T-helper 17 cell (primary cell): ENCODE data around the gene MAGEB3. TPM values are rescaled to one million over a fixed set of nuclear protein-coding genes. Genes with fewer than 3 reads are reported as not detected.

ENCODE experiments used
- ATAC-seq: fragments of 150-1000 bp; cut with Tn5 transposase; 2 replicates; pipeline ENCODE4 v1.10.0; 2021; ENCODE audit warnings: mild to moderate bottlenecking, moderate library complexity
- DNase-seq, 3 donors: peaks; one replicate each; pipeline versions ENCODE4 v3.0.0 to v3.0.0-alpha.2; 2020 to 2021
- H3K9me3 ChIP-seq: one replicate; pipeline ENCODE4 v1.7.0; 2013; ENCODE audit warnings: low read length, mild to moderate bottlenecking; ENCODE audit not compliant: control insufficient read depth, poor library complexity, severe bottlenecking
- H3K27ac Mint-ChIP-seq: one replicate; pipeline ENCODE4 v1.8.0; 2022; ENCODE audit warnings: mild to moderate bottlenecking, moderate library complexity, mixed read lengths
- H3K27me3 Mint-ChIP-seq: one replicate; pipeline ENCODE4 v1.8.0; 2022; ENCODE audit warnings: mixed read lengths
- H3K36me3 Mint-ChIP-seq: one replicate; pipeline ENCODE4 v1.8.0; 2022; ENCODE audit warnings: low read depth, mixed read lengths
- H3K4me1 Mint-ChIP-seq: one replicate; pipeline ENCODE4 v1.8.0; 2022; ENCODE audit warnings: mild to moderate bottlenecking, mixed read lengths
- H3K4me3 Mint-ChIP-seq: one replicate; pipeline ENCODE4 v1.8.0; 2022; ENCODE audit warnings: mild to moderate bottlenecking, moderate library complexity, mixed read lengths
- total RNA-seq, 4 donors: library from RNA in 2 of 4; stranded (reverse) in 2 of 4; gene quantifications; one replicate each; pipeline ENCODE4 v1.2.3 and lab custom pipeline; 2022 to 2026

The MAGEB3 gene
- total RNA-seq, 2 donors from 2014 or later: not detected

DNA sequence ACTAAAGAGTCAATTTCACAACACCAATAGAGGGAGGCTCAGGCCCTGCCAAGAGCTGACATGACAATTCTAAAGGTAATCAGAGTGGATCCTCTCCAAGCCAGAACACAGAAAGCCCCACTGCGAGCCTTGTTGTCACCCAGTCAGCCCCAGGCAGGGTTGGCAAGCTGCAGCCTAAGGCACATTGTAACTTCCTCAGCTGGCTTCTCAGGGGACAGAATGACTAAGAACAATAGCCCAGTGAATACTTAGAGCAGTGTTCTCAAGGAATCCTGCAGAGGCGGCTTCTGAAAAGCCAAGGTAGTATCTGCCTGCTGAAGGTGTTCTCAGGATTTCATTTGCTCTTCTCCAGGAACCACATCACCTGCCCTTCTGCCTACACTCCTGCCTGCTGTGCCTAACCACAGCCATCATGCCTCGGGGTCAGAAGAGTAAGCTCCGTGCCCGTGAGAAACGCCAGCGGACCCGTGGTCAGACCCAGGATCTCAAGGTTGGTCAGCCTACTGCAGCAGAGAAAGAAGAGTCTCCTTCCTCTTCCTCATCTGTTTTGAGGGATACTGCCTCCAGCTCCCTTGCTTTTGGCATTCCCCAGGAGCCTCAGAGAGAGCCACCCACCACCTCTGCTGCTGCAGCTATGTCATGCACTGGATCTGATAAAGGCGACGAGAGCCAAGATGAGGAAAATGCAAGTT, 11.4 kb downstream of the MAGEB3 start, which contains the start of gene MAGEB4:
Gene MAGEB4, plus strand, starts transcription at position 277 of the 692 bp plus-strand sequence. Its CDS starts 136 bp downstream, at position 413.
- H3K27me3 Mint-ChIP-seq: no peaks in the 10 kb centered on the region
- no peaks in the 10 kb centered on the region for H3K36me3 Mint-ChIP-seq
- no peaks in the 10 kb centered on the region for H3K9me3 ChIP-seq
- H3K4me3 Mint-ChIP-seq: no peak within 1 kb of the TSS
- no peak for DNase-seq
- H3K27ac Mint-ChIP-seq: no peak within 1 kb of the TSS
- no peaks in the 10 kb centered on the region for H3K4me1 Mint-ChIP-seq
- no peak for ATAC-seq

DNA sequence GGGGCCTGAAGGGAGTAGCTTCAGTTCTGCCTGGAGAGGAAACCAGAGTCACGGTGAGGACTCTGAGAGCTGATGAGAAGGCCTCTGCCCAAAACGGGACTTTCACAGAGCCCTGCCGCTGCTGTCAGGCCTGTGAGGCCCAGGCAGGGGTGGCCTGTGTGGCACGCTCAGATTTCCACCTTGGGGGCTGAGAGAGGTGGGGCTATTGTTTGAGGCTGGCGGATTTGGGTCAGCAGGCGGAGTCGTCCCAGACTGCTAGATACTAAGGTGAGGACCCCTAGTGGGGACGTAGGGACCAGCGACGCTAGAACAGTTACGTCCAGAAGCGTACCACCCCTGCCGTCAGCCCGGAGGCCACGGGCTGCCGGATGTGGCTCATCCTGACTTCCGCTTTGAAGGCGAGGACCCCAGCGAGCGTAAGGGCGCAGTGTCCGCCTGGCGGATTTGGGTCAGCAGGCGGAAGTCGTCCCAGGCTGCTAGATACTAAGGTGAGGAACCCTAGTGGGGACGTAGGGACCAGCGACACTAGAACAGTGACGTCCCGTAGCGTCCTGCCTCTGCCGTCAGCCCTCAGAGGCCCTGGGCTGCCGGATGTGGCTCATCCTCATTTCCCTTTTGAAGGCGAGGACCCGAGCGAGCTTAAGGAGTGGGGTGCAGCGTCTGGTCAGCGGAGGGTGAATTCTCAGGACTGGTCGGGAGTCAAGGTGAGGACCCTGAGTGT, 16.5 kb downstream of the MAGEB3 start, which contains the start of gene MAGEB1:
Gene MAGEB1, plus strand, starts transcription at position 378 of the 721 bp plus-strand sequence. CDS start 3,348 bp downstream, outside the sequence.
- ATAC-seq (no peak), DNase-seq (no peak)
- H3K9me3 ChIP-seq: no peaks in the 10 kb centered on the region
- no peaks in the 10 kb centered on the region for H3K4me1 Mint-ChIP-seq
- no peak within 1 kb of the TSS for H3K27ac Mint-ChIP-seq
- H3K27me3 Mint-ChIP-seq: no peaks in the 10 kb centered on the region
- no peak within 1 kb of the TSS for H3K4me3 Mint-ChIP-seq
- no peaks in the 10 kb centered on the region for H3K36me3 Mint-ChIP-seq

DNA sequence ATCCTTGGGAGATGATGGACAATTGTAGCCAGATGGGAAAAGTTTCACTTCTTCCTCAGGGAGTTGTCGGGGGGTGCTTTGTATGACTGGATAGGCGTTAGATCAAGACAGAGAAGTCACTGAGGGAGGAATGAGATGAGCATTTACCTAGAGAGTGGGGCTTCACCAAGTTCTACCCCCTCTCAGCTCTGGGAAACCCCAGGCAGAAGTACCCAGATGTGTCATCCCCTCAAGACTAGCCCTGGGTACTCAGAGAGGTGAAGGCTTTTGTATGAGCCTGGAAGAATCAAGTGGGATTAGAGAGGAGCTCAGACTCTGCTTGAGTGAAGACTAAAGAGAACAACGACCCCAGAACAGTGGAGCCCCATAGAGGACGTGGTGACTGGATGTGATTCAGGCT, 18.4 kb downstream of the MAGEB3 start:
- Mint-ChIP-seq H3K4me1 (no peaks in the 10 kb centered on the region), H3K27ac (no peak overlapping the region), H3K27me3 (no peaks in the 10 kb centered on the region), H3K36me3 (no peaks in the 10 kb centered on the region), H3K4me3 (no peak overlapping the region)
- no peaks in the 10 kb centered on the region for H3K9me3 ChIP-seq
- no peak for ATAC-seq
- no peak for DNase-seq

DNA sequence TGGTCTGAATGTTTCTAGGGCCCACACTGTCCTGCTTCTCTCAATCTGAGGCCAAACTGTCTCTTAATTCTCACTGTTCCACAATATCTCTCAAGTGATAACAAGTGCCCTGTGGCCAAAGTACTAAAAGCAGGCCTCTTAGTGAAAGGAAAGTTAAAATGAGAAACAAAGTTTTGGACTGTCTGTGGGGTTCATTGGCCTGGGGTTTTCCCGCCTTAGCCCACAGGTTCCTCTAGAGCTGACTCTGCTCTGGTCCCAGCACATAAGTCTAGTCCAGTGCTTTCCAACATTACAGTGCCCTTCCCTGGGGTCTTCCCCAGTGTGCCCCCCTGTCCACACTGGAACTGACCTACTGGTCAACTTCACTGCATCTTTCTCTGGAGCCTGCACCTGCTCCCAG, 22.8 kb downstream of the MAGEB3 start:
- Mint-ChIP-seq H3K4me3 (no peak overlapping the region), H3K4me1 (no peaks in the 10 kb centered on the region), H3K27me3 (no peaks in the 10 kb centered on the region), H3K27ac (no peak overlapping the region), H3K36me3 (no peaks in the 10 kb centered on the region)
- no peak for DNase-seq
- H3K9me3 ChIP-seq: no peaks in the 10 kb centered on the region
- ATAC-seq: no peak

DNA sequence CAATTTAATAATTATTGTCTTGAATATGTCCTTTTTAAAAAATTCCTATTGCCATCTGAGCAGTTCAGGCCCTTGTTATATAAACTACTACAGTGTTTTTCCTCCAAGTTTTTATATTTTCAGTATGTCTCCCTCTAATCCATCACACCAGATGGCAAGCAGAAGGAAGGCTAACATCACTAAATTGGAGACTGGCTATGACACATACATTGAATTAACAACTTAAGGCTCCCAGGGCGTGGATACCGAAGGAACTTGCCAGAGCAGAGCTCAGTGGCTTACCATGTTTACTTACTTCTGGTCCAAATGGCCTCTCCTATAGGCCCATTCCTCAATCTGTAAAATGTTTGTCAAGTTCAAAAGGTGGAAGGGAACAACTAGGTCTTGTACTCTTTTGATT, 29.5 kb downstream of the MAGEB3 start:
- Mint-ChIP-seq H3K4me3 (no peak overlapping the region), H3K4me1 (no peaks in the 10 kb centered on the region), H3K27ac (no peak overlapping the region), H3K27me3 (no peaks in the 10 kb centered on the region), H3K36me3 (no peaks in the 10 kb centered on the region)
- no peaks in the 10 kb centered on the region for H3K9me3 ChIP-seq
- DNase-seq (no peak), ATAC-seq (no peak)

DNA sequence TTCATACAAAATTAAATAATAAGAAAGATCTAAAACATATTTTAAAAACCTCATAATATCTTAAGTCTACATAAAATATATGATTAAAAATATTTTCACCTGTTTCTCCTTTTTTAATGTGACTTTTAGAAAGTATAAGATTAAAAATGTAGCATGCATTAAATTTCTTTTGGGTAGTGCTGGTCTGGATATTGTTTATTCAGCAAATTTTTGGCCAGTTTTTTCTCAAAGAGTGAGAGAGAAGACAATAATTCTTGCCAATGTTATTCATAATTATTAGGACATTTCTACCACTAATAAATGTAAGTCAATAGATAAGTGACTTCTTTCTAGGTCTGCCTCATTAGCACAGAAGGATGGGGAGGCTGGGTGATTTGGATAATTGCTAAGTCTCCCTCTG, 30.6 kb downstream of the MAGEB3 start:
- Mint-ChIP-seq H3K4me1 (no peaks in the 10 kb centered on the region), H3K4me3 (no peak overlapping the region), H3K27me3 (no peaks in the 10 kb centered on the region), H3K27ac (no peak overlapping the region), H3K36me3 (no peaks in the 10 kb centered on the region)
- no peaks in the 10 kb centered on the region for H3K9me3 ChIP-seq
- ATAC-seq (no peak), DNase-seq (no peak)

DNA sequence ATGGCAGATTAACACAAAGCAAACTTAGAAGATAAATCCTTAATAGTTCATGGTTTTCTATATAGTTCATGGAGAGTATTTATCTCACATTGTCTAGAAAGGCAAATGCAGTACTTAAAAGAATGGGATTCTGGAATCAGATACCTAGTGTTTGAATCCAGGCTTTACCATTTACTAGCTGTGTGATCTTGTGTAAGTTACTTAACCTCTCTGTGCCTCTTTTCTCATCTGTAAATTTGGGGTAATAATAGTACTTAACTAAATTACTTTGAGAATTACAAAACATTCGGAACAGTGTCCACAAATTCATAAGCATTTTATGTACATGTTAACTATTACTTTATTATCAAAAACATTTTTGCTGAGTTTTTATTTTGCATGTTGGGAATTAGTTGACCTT, 32.3 kb downstream of the MAGEB3 start:
- H3K9me3 ChIP-seq: no peaks in the 10 kb centered on the region
- ATAC-seq (no peak), DNase-seq (no peak)
- no peaks in the 10 kb centered on the region for H3K4me1 Mint-ChIP-seq
- no peaks in the 10 kb centered on the region for H3K36me3 Mint-ChIP-seq
- H3K27me3 Mint-ChIP-seq: no peaks in the 10 kb centered on the region
- no peak overlapping the region for H3K27ac Mint-ChIP-seq
- H3K4me3 Mint-ChIP-seq: no peak overlapping the region

DNA sequence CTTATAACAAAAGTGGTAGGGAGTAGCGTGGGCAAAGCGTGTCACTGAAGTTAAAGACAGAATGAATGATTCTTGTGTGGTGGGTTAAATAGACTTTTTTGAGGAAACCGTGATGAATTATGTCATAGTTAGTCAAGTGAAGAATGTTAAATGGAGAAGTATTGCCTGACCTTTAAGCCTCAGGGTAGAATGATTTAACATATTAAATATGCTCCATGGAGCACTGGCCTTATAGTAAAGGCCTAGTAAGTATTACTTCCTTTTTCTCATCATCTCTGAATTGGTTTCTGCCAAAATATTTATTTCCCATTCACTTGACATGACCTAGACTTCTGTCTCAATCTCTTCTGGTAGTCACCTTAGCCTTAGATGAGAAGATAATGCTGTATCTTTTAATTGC, 40.2 kb downstream of the MAGEB3 start:
- no peak for ATAC-seq
- H3K9me3 ChIP-seq: no peaks in the 10 kb centered on the region
- peaks cover 2% of the 10 kb centered on the region for H3K4me1 Mint-ChIP-seq
- no peak overlapping the region for H3K4me3 Mint-ChIP-seq
- H3K27me3 Mint-ChIP-seq: no peaks in the 10 kb centered on the region
- DNase-seq: no peak
- H3K27ac Mint-ChIP-seq: no peak overlapping the region
- no peaks in the 10 kb centered on the region for H3K36me3 Mint-ChIP-seq

DNA sequence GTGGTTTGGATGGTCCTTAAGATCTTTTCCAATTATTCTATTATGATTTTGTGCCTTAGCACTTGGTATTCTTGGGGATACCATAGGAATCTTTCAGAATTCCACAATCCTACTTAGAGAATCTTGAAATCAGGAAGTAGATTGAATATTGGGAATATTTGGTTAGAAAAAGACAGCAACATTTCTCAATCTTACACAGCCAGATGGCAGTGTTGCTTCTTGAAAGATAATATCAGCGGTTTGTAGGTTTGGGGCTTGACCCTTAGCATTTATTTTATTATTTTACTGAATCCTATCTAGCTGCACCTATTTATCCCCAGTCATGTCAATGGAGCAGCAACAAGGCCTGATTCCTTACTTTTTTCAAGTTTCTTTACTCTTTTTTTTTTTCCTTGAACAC, 45.0 kb downstream of the MAGEB3 start:
- Mint-ChIP-seq H3K4me1 (peaks cover 2% of the 10 kb centered on the region), H3K27me3 (no peaks in the 10 kb centered on the region), H3K36me3 (no peaks in the 10 kb centered on the region), H3K4me3 (no peak overlapping the region), H3K27ac (no peak overlapping the region)
- H3K9me3 ChIP-seq: no peaks in the 10 kb centered on the region
- DNase-seq (no peak), ATAC-seq (no peak)

DNA sequence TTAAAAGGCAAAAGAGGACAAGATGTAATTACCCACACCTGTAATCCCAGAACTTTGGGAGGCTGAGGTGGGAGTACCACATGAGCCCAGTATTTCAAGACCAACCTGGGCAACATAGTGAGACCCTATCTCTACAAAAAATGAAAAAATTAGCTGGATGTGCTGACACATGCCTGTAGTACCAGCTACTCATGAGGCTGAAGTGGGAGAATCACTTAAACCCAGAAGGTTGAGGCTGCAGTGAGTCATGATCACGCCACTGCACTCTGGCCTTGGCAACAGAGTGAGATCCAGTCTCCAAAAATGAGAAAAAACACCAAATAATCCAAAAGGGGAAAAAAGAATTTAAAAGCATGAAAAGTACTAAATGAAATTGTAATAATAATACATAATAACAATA, 47.9 kb downstream of the MAGEB3 start:
- peaks cover 2% of the 10 kb centered on the region for H3K4me1 Mint-ChIP-seq
- H3K9me3 ChIP-seq: no peaks in the 10 kb centered on the region
- H3K27me3 Mint-ChIP-seq: no peaks in the 10 kb centered on the region
- H3K4me3 Mint-ChIP-seq: no peak overlapping the region
- no peak for DNase-seq
- ATAC-seq: no peak
- no peaks in the 10 kb centered on the region for H3K36me3 Mint-ChIP-seq
- H3K27ac Mint-ChIP-seq: no peak overlapping the region

DNA sequence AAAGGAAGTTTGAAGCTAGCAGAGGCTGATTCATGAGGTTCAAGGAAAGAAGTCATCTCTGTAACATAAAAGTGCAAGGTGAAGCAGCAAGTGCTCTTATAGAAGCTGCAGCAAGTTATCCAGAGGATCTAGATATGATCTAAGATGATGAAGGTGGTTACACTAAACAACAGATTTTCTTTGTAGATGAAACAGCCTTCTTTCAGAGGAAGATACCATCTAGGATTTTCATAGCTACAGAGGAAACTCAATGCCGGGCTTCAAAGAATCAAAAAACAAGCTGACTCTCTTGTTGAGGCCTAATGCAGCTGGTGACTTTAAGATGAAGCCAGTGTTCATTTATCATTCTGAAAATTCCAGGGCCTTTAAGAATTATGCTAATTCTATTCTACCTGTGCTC, 50.0 kb downstream of the MAGEB3 start:
- no peaks in the 10 kb centered on the region for H3K4me1 Mint-ChIP-seq
- no peaks in the 10 kb centered on the region for H3K9me3 ChIP-seq
- no peaks in the 10 kb centered on the region for H3K36me3 Mint-ChIP-seq
- no peak overlapping the region for H3K4me3 Mint-ChIP-seq
- DNase-seq (no peak), ATAC-seq (no peak)
- no peaks in the 10 kb centered on the region for H3K27me3 Mint-ChIP-seq
- H3K27ac Mint-ChIP-seq: no peak overlapping the region

DNA sequence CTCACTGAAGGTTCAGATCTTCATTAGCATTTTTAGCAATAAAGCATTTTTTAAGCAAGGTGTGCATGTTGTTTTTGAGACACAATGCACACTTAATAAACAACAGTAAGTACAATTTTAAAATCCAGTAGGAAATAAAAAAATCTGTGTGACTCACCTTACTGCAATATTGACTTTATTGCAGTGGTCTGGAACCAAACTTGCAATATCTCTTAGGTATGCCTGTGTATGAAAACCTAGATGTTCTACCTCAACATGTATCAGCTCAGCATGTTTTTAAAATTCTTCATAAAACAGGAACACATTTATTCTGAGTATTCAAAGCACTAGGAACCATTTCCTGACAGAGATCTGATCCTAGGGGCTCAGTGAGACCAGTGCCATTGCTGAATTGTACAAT, 52.1 kb downstream of the MAGEB3 start:
- no peak overlapping the region for H3K27ac Mint-ChIP-seq
- no peak for DNase-seq
- H3K9me3 ChIP-seq: no peaks in the 10 kb centered on the region
- no peak overlapping the region for H3K4me3 Mint-ChIP-seq
- no peaks in the 10 kb centered on the region for H3K36me3 Mint-ChIP-seq
- no peak for ATAC-seq
- no peaks in the 10 kb centered on the region for H3K4me1 Mint-ChIP-seq
- H3K27me3 Mint-ChIP-seq: no peaks in the 10 kb centered on the region

DNA sequence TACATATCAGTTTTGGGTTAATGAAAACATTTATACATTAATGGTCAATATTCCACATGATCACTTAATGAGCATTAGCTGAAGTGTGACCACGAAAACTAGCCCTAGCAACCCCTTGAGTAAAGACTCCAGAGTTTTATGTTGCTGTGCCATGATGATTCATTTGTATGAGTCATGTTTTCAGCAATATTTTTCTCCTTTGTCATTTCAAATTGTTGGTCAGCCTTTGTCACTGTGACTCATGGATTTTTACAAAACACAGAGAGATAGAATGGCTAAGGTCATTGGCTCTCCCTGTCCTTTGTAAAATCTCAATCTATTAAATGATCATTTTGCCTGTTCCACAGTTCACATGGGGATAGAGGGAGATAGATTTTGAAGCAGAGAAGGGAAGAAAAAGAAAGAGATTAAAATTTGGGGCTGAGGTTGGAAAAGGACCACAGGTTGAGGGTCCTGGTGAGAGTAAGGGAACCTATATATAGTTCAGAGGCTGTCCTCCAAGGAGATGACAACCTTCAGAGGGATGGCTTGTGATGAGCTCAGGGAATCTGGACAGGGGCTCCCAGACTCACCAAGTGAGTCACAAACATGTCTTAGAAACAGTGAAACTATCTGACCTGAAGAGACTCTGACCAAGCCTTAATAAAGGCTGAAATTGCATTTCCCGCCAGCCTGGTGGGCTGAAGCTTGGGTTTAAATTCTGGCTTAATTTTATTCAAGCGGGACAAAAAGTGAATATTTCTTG, 53.2 kb downstream of the MAGEB3 start:
- Mint-ChIP-seq H3K36me3 (no peaks in the 10 kb centered on the region), H3K4me1 (no peaks in the 10 kb centered on the region), H3K27ac (no peak overlapping the region), H3K4me3 (no peak overlapping the region), H3K27me3 (no peaks in the 10 kb centered on the region)
- DNase-seq: no peak
- no peaks in the 10 kb centered on the region for H3K9me3 ChIP-seq
- ATAC-seq: no peak
